Calu3 (cell line): Measurements from ENCODE around the gene CCNC. TPM values are rescaled to one million over a fixed set of nuclear protein-coding genes. Genes with fewer than 3 reads are reported as not detected.

ENCODE experiments used
- BruUV-seq: library from RNA; stranded (reverse); fragments of 400-500 nt; replicated peaks from 2 replicates; lab custom pipeline; 2021; lab: Mats Ljungman, UMichigan
- CTCF ChIA-PET: fragments of 300-600 bp; sonication (Branson Sonifier 250); formaldehyde crosslinking; loops from one replicate; lab custom pipeline; 2022; ENCODE audit warnings: antibody characterized with exemption; lab: Charles Lee
- DNase-seq: peaks from one replicate; pipeline ENCODE4 v3.0.0; 2022
- H3K27ac Mint-ChIP-seq: one replicate; pipeline ENCODE4 v1.8.0; 2022; ENCODE audit warnings: mixed read lengths; ENCODE audit not compliant: unreplicated experiment
- H3K27me3 Mint-ChIP-seq: one replicate; pipeline ENCODE4 v1.8.0; 2022; ENCODE audit warnings: mixed read lengths; ENCODE audit not compliant: unreplicated experiment
- H3K36me3 Mint-ChIP-seq: one replicate; pipeline ENCODE4 v1.8.0; 2022; ENCODE audit warnings: mild to moderate bottlenecking, moderate library complexity, mixed read lengths; ENCODE audit not compliant: insufficient read depth, unreplicated experiment
- H3K4me1 Mint-ChIP-seq: one replicate; pipeline ENCODE4 v1.8.0; 2022; ENCODE audit warnings: mild to moderate bottlenecking, low read depth, mixed read lengths; ENCODE audit not compliant: unreplicated experiment
- H3K4me3 Mint-ChIP-seq: one replicate; pipeline ENCODE4 v1.8.0; 2022; ENCODE audit warnings: mild to moderate bottlenecking, low read depth, moderate library complexity, mixed read lengths; ENCODE audit not compliant: unreplicated experiment
- H3K9me3 Mint-ChIP-seq: one replicate; pipeline ENCODE4 v1.8.0; 2022; ENCODE audit warnings: low read depth, mixed read lengths; ENCODE audit not compliant: unreplicated experiment
- CTCF ChIP-seq: fragments of 200-600 bp; IDR thresholded peaks from one replicate; pipeline ENCODE4 v1.8.0; 2022; ENCODE audit warnings: antibody characterized with exemption; ENCODE audit not compliant: unreplicated experiment
- intact Hi-C: fragments of 100-400 bp; cut with micrococcal nuclease; formaldehyde crosslinking; loops from one replicate; pipeline ENCODE4 v1.10.0; 2022; ENCODE audit not compliant: unreplicated experiment
- total RNA-seq: library from RNA; stranded (reverse); gene quantifications from 2 replicates; pipeline ENCODE4 v1.2.3, GENCODE V29; 2022

The CCNC gene
- total RNA-seq, 1 experiment from 2014 or later: 78.3 TPM

- H3K4me1 Mint-ChIP-seq: peaks cover 18% of the 10 kb centered on the region
- DNase-seq: no peak
- intact Hi-C loops: no loop called here
- peaks cover 25% of the 10 kb centered on the region for H3K36me3 Mint-ChIP-seq
- no TSS peak for BruUV-seq
- H3K27me3 Mint-ChIP-seq: no peaks in the 10 kb centered on the region
- no peak for TF ChIP-seq CTCF
- CTCF ChIA-PET: no interaction called here
- H3K27ac Mint-ChIP-seq: no peak overlapping the region
- peak overlapping the region; percentile 88 for H3K4me3 Mint-ChIP-seq
- H3K9me3 Mint-ChIP-seq: no peaks in the 10 kb centered on the region
Measured at GRCh38 chr6:99514089-99514488, 54.4 kb downstream of the CCNC start.

- intact Hi-C loops: no loop called here
- peaks cover 25% of the 10 kb centered on the region for H3K36me3 Mint-ChIP-seq
- no peak for DNase-seq
- CTCF ChIA-PET: interaction anchor here (0.9 to 1.3 kb wide), 2 partner anchors 10 to 18 kb away, joined by 3 to 4 read pairs; no protein-coding TSS in a partner anchor
- H3K27me3 Mint-ChIP-seq: no peaks in the 10 kb centered on the region
- BruUV-seq: no TSS peak
- H3K27ac Mint-ChIP-seq: peak overlapping the region; percentile 29
- H3K9me3 Mint-ChIP-seq: no peaks in the 10 kb centered on the region
- no peak for TF ChIP-seq CTCF
- H3K4me3 Mint-ChIP-seq: no peak overlapping the region
- peaks cover 18% of the 10 kb centered on the region for H3K4me1 Mint-ChIP-seq
Measured at GRCh38 chr6:99512033-99512432, 56.4 kb downstream of the CCNC start.

- Mint-ChIP-seq H3K27me3 (no peaks in the 10 kb centered on the region), H3K27ac (no peak overlapping the region), H3K4me1 (peaks cover 8% of the 10 kb centered on the region), H3K36me3 (peaks cover 17% of the 10 kb centered on the region), H3K9me3 (no peaks in the 10 kb centered on the region), H3K4me3 (no peak overlapping the region)
- no peak for TF ChIP-seq CTCF
- CTCF ChIA-PET: no interaction called here
- intact Hi-C loops: no loop called here
- no peak for DNase-seq
- BruUV-seq: no TSS peak
Measured at GRCh38 chr6:99507648-99508047, 60.8 kb downstream of the CCNC start.

GRCh38 chr6:99501762-99502161 is 66.7 kb downstream of the CCNC start:
- no TSS peak for BruUV-seq
- H3K4me1 Mint-ChIP-seq: no peaks in the 10 kb centered on the region
- H3K27ac Mint-ChIP-seq: no peak overlapping the region
- no peaks in the 10 kb centered on the region for H3K27me3 Mint-ChIP-seq
- no peak for TF ChIP-seq CTCF
- no peak overlapping the region for H3K4me3 Mint-ChIP-seq
- H3K36me3 Mint-ChIP-seq: peaks cover 22% of the 10 kb centered on the region
- intact Hi-C loops: no loop called here
- no peak for DNase-seq
- H3K9me3 Mint-ChIP-seq: no peaks in the 10 kb centered on the region
- CTCF ChIA-PET: interaction anchor here (0.7 kb wide), 1 partner anchor 397 kb away, joined by 3 read pairs; no protein-coding TSS in a partner anchor
